Measurements from ENCODE around the gene RAB40B.

The RAB40B gene

GRCh38 chr17:82716203-82717010, 17.9 kb upstream of the RAB40B start, which contains the start of gene FN3KRP:
TSS of gene FN3KRP (plus strand) at chr17:82716706. CDS start at chr17:82716756, 50 bp downstream.
- DNase-seq, result peak; percentile 77

GRCh38 chr17:82713071-82713723, 14.7 kb upstream of the RAB40B start:
- no peak for DNase-seq

- DNase-seq, result no peak
Observed at GRCh38 chr17:82710499-82711232, 12.2 kb upstream of the RAB40B start.

GRCh38 chr17:82709676-82710498, 11.4 kb upstream of the RAB40B start:
- DNase-seq, result no peak

- DNase-seq, result no peak
Observed at GRCh38 chr17:82709024-82709675, 10.7 kb upstream of the RAB40B start.

GRCh38 chr17:82705756-82706155, 7.3 kb upstream of the RAB40B start:
- no peak for DNase-seq

- no peak for DNase-seq
Observed at GRCh38 chr17:82704886-82705285, 6.4 kb upstream of the RAB40B start.

- no peak for DNase-seq
Observed at GRCh38 chr17:82703935-82704865, 5.7 kb upstream of the RAB40B start.

- DNase-seq, result no peak
Observed at GRCh38 chr17:82703036-82703745, 4.7 kb upstream of the RAB40B start.

GRCh38 chr17:82702231-82702927, 3.9 kb upstream of the RAB40B start:
- no peak for DNase-seq

GRCh38 chr17:82699551-82699950, 1.1 kb upstream of the RAB40B start:
- DNase-seq, result no peak

- no peak for DNase-seq
Observed at GRCh38 chr17:82698974-82699442, 510 bp upstream of the RAB40B start.

- no peak for DNase-seq
Observed at GRCh38 chr17:82697808-82698064, 762 bp downstream of the RAB40B start.

GRCh38 chr17:82696916-82697807, 1.3 kb downstream of the RAB40B start:
- DNase-seq, result no peak

- no peak for DNase-seq
Observed at GRCh38 chr17:82696259-82696658, 2.2 kb downstream of the RAB40B start.

GRCh38 chr17:82694647-82695046, 3.9 kb downstream of the RAB40B start:
- DNase-seq, result no peak

GRCh38 chr17:82693168-82693867, 5.2 kb downstream of the RAB40B start:
- DNase-seq, result no peak

- no peak for DNase-seq
Observed at GRCh38 chr17:82692268-82692667, 6.2 kb downstream of the RAB40B start.

Measured in DMS79 (cell line).